ENCODE results near the gene HTR2A.
A peak's percentile ranks its signal among the peaks of the same experiment; 100 is the strongest.

The HTR2A gene

GRCh38 chr13:46868091-46868490 is 28.8 kb downstream of the HTR2A start:
- no peak for DNase-seq

- peak; percentile 2 for DNase-seq
Measured at GRCh38 chr13:46866150-46866549, 30.7 kb downstream of the HTR2A start.

- no peak for DNase-seq
Measured at GRCh38 chr13:46864941-46865340, 31.9 kb downstream of the HTR2A start.

- DNase-seq, result no peak
Measured at GRCh38 chr13:46861959-46862358, 34.9 kb downstream of the HTR2A start.

- no peak for DNase-seq
Measured at GRCh38 chr13:46860722-46861121, 36.1 kb downstream of the HTR2A start.

GRCh38 chr13:46858776-46859175 is 38.1 kb downstream of the HTR2A start:
- no peak for DNase-seq

- no peak for DNase-seq
Measured at GRCh38 chr13:46858163-46858562, 38.7 kb downstream of the HTR2A start.

GRCh38 chr13:46855664-46856063 is 41.2 kb downstream of the HTR2A start:
- DNase-seq, result no peak

- no peak for DNase-seq
Measured at GRCh38 chr13:46855166-46855565, 41.7 kb downstream of the HTR2A start.

GRCh38 chr13:46852168-46852567 is 44.7 kb downstream of the HTR2A start:
- DNase-seq, result no peak

GRCh38 chr13:46850214-46850613 is 46.6 kb downstream of the HTR2A start:
- no peak for DNase-seq

- no peak for DNase-seq
Measured at GRCh38 chr13:46846726-46847125, 50.1 kb downstream of the HTR2A start.

GRCh38 chr13:46845146-46845545 is 51.7 kb downstream of the HTR2A start:
- no peak for DNase-seq

GRCh38 chr13:46844431-46844830 is 52.4 kb downstream of the HTR2A start:
- no peak for DNase-seq

- DNase-seq, result no peak
Measured at GRCh38 chr13:46839399-46839798, 57.5 kb downstream of the HTR2A start.

GRCh38 chr13:46834657-46835056 is 62.2 kb downstream of the HTR2A start:
- DNase-seq, result no peak

GRCh38 chr13:46831588-46832194 is 65.2 kb downstream of the HTR2A start:
- DNase-seq, result peak; percentile 38

- DNase-seq, result no peak
Measured at GRCh38 chr13:46830405-46831005, 66.3 kb downstream of the HTR2A start.

GRCh38 chr13:46822551-46822950 is 74.3 kb downstream of the HTR2A start:
- DNase-seq, result no peak

GRCh38 chr13:46817838-46818476 is 78.9 kb downstream of the HTR2A start:
- DNase-seq, result no peak

GRCh38 chr13:46817095-46817494 is 79.8 kb downstream of the HTR2A start:
- DNase-seq, result no peak

GRCh38 chr13:46816371-46816770 is 80.5 kb downstream of the HTR2A start:
- DNase-seq, result no peak

- DNase-seq, result no peak
Measured at GRCh38 chr13:46812301-46812797, 84.5 kb downstream of the HTR2A start.

- DNase-seq, result no peak
Measured at GRCh38 chr13:46810440-46810839, 86.4 kb downstream of the HTR2A start.

Measured in stimulated activated CD4-positive, alpha-beta T cell treated with anti-CD3 and anti-CD28 coated beads, Interleukin-15, amount 100 ng/mL, for 24 hours (primary cell).